Skeletal muscle tissue (tissue), 4 donors: ENCODE data around the gene HMHB1. TPM values are rescaled to one million over a fixed set of nuclear protein-coding genes. Genes with fewer than 3 reads are reported as not detected.
A peak's percentile ranks its signal among the peaks of the same experiment; 100 is the strongest.

Experiments used
- H3K27ac ChIP-seq: one replicate; pipeline ENCODE4 v1.7.0; 2013; ENCODE audit warnings: mild to moderate bottlenecking, low read depth, low read length, inconsistent platforms
- H3K27me3 ChIP-seq, 3 donors: one replicate each; pipeline ENCODE4 v1.7.0; 2013; ENCODE audit warnings: low read length in 3 of 3; ENCODE audit not compliant: control insufficient read depth in 3 of 3, insufficient read depth in 3 of 3
- H3K36me3 ChIP-seq, 3 donors: one replicate each; pipeline ENCODE4 v1.7.0; 2013; ENCODE audit warnings: low read length in 3 of 3; ENCODE audit not compliant: control insufficient read depth in 3 of 3, insufficient read depth in 3 of 3
- H3K4me1 ChIP-seq, 3 donors: one replicate each; pipeline ENCODE4 v1.7.0; 2013; ENCODE audit warnings: low read length in 3 of 3, mild to moderate bottlenecking in 3 of 3; ENCODE audit not compliant: control insufficient read depth in 3 of 3, insufficient read depth in 3 of 3
- H3K4me3 ChIP-seq, 3 donors: one replicate each; pipeline ENCODE4 v1.7.0; 2013; ENCODE audit warnings: low read length in 3 of 3
- H3K9ac ChIP-seq, 3 donors: one replicate each; pipeline ENCODE4 v1.7.0; 2013; ENCODE audit warnings: low read length in 3 of 3, mild to moderate bottlenecking in 3 of 3, moderate library complexity in 2 of 3, low read depth in 1 of 3
- H3K9me3 ChIP-seq, 3 donors: one replicate each; pipeline ENCODE4 v1.7.0; 2013; ENCODE audit warnings: low read length in 3 of 3; ENCODE audit not compliant: control insufficient read depth in 3 of 3
- total RNA-seq: library from RNA; depleted of rRNA; stranded (reverse); fragments of >200 nt; gene quantifications from one replicate; pipeline ENCODE4 v1.2.3, GENCODE V29; 2014
- donor health status: Osteomylitis.

The HMHB1 gene
- total RNA-seq, 1 donor from 2014 or later, result not detected

GRCh38 chr5:143828710-143829109 lies 16.7 kb downstream of the HMHB1 start:
- no peak overlapping the region for H3K9ac ChIP-seq
- no peak overlapping the region for H3K4me3 ChIP-seq
- peaks cover 0 to 12% (median 8%) of the 10 kb centered on the region in 3 donors for H3K4me1 ChIP-seq
- H3K27me3 ChIP-seq, result no peaks in the 10 kb centered on the region
- no peaks in the 10 kb centered on the region for H3K9me3 ChIP-seq
- no peak overlapping the region for H3K27ac ChIP-seq
- no peaks in the 10 kb centered on the region for H3K36me3 ChIP-seq

DNA sequence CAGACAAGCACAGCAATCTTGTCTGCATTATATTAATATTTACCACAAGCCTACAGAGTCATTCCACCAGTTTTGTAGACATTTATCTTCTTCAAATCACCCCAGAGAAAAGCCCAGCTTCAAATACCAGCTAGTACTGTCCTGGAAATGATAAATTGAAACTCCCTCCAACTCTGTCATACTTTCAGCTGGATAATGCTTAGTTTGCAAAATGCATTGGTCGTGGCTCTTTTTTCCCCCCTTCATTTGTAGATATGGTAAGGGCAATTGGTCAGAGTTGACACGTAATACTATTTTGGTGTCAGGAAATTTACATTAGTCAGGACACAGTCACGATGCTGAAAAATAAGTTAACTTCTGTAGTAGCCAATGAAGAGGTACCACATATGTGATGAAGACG lies 21.2 kb downstream of the HMHB1 start:
- Histone ChIP-seq H3K9ac (no peak overlapping the region), H3K9me3 (no peaks in the 10 kb centered on the region), H3K4me1 (no peaks in the 10 kb centered on the region), H3K27ac (no peak overlapping the region), H3K4me3 (no peak overlapping the region), H3K27me3 (no peaks in the 10 kb centered on the region), H3K36me3 (no peaks in the 10 kb centered on the region)

- H3K9ac ChIP-seq, result no peak overlapping the region
- H3K9me3 ChIP-seq, result no peaks in the 10 kb centered on the region
- H3K27me3 ChIP-seq, result no peaks in the 10 kb centered on the region
- H3K4me3 ChIP-seq, result no peak overlapping the region
- no peak overlapping the region for H3K27ac ChIP-seq
- H3K4me1 ChIP-seq, result no peaks in the 10 kb centered on the region
- no peaks in the 10 kb centered on the region for H3K36me3 ChIP-seq
These were observed 23.3 kb downstream of the HMHB1 start for GRCh38 chr5:143835251-143835650.

GRCh38 chr5:143836161-143836725 lies 24.3 kb downstream of the HMHB1 start:
- no peaks in the 10 kb centered on the region for H3K36me3 ChIP-seq
- H3K4me3 ChIP-seq, result no peak overlapping the region
- no peaks in the 10 kb centered on the region for H3K4me1 ChIP-seq
- H3K27me3 ChIP-seq, result no peaks in the 10 kb centered on the region
- H3K9me3 ChIP-seq, result no peaks in the 10 kb centered on the region
- H3K9ac ChIP-seq, result no peak overlapping the region
- no peak overlapping the region for H3K27ac ChIP-seq

- no peaks in the 10 kb centered on the region for H3K9me3 ChIP-seq
- no peak overlapping the region for H3K4me3 ChIP-seq
- no peaks in the 10 kb centered on the region for H3K4me1 ChIP-seq
- no peaks in the 10 kb centered on the region for H3K36me3 ChIP-seq
- H3K9ac ChIP-seq, result no peak overlapping the region
- H3K27ac ChIP-seq, result no peak overlapping the region
- no peaks in the 10 kb centered on the region for H3K27me3 ChIP-seq
These were observed 25.4 kb downstream of the HMHB1 start for GRCh38 chr5:143837306-143837848.

DNA sequence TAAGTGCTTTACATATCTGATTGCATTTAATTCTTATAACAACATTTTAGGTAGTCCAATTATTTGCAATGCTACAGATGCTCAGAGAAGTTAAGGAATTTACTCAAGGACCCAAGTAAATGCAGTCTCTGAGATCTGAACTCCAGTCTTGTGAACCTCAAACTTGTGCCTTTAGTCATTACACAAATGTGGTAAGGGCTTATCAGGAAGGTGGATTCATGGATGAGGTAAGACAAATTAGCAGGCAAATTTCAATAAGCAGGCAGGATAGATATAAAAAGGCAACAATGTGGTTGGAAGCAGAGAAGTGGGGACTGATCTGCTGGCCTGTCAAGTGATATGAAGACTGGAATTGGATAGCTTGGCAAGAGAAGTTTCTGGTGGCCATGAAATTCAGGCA lies 29.5 kb downstream of the HMHB1 start:
- Histone ChIP-seq H3K4me3 (no peak overlapping the region), H3K9ac (no peak overlapping the region), H3K4me1 (no peaks in the 10 kb centered on the region), H3K9me3 (no peaks in the 10 kb centered on the region), H3K36me3 (no peaks in the 10 kb centered on the region), H3K27ac (no peak overlapping the region), H3K27me3 (no peaks in the 10 kb centered on the region)

DNA sequence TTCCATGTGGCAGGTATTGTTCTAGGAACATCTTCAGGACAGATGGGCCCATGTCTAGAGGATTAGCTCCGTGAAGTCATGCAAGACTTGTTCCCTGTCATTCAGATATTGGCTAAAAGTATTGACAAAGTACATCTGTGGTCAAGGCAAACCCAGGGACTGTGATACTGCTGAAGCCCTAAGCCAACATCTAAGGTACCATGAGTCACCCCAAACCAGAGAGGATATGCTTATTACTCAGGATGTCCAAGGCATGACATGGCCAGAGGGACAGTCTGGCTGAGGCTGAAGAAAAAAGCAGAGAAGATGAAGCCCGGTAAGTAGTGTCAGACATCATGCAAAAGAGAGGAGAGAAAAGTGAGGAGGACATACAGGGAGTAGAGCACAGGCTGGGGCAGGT lies 31.0 kb downstream of the HMHB1 start:
- H3K27me3 ChIP-seq, result no peaks in the 10 kb centered on the region
- H3K36me3 ChIP-seq, result no peaks in the 10 kb centered on the region
- H3K4me1 ChIP-seq, result no peaks in the 10 kb centered on the region
- no peak overlapping the region for H3K9ac ChIP-seq
- no peaks in the 10 kb centered on the region for H3K9me3 ChIP-seq
- H3K27ac ChIP-seq, result no peak overlapping the region
- no peak overlapping the region for H3K4me3 ChIP-seq

- H3K9me3 ChIP-seq, result no peaks in the 10 kb centered on the region
- no peaks in the 10 kb centered on the region for H3K4me1 ChIP-seq
- H3K36me3 ChIP-seq, result no peaks in the 10 kb centered on the region
- H3K27ac ChIP-seq, result no peak overlapping the region
- H3K9ac ChIP-seq, result no peak overlapping the region
- no peak overlapping the region for H3K4me3 ChIP-seq
- H3K27me3 ChIP-seq, result no peaks in the 10 kb centered on the region
These were observed 31.5 kb downstream of the HMHB1 start for GRCh38 chr5:143843461-143843860.

DNA sequence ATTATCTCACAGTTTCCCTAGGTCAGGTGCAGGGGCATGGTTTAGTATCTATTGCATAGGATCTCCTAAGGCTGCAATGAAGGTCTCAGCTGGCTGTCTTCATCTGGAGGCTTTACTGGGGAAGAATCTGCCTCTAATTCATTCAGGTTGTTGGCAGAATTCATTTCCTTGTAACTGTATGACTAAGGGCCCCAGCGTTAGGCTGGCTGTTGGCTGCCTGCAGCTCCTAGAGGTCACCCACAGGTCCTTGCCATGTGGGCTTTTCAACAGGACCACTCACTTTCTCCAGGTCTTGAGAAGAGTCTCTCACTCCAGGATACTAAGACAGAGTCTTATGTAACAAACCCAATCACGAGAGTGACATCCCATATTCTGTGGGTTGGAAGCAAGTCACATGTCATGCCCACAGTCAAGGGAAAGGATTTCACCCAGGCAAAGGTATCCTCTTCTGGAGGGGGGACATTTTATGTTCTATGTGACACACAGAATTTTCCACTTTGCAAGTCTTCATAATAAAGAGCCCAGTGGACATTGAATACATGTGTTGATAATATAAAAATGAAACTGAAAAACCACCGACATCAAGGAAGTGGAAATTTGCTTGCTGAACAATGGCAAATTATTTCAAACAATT lies 38.2 kb downstream of the HMHB1 start:
- Histone ChIP-seq H3K36me3 (no peaks in the 10 kb centered on the region), H3K9ac (no peak overlapping the region), H3K4me3 (peak overlapping the region in 1 of 3 donors; percentile 35), H3K9me3 (no peaks in the 10 kb centered on the region), H3K27me3 (no peaks in the 10 kb centered on the region), H3K4me1 (no peaks in the 10 kb centered on the region), H3K27ac (no peak overlapping the region)

- no peaks in the 10 kb centered on the region for H3K9me3 ChIP-seq
- no peaks in the 10 kb centered on the region for H3K27me3 ChIP-seq
- H3K4me1 ChIP-seq, result no peaks in the 10 kb centered on the region
- no peak overlapping the region for H3K9ac ChIP-seq
- no peaks in the 10 kb centered on the region for H3K36me3 ChIP-seq
- no peak overlapping the region for H3K4me3 ChIP-seq
- no peak overlapping the region for H3K27ac ChIP-seq
These were observed 39.4 kb downstream of the HMHB1 start for GRCh38 chr5:143851383-143851782.
